ENCODE data around the gene DAAM1.

Gene DAAM1

GRCh38 chr14:59187802-59188460 is 536 bp upstream of the DAAM1 start:
- Histone ChIP-seq H3K9me3 (replicated peaks; ENCODE audit: low read length) (no peaks in the 10 kb centered on the region), H3K4me3 (ENCODE audit: low read length) (peak overlapping the region; percentile 98)

GRCh38 chr14:59189091-59189785 is 771 bp downstream of the DAAM1 start:
- Histone ChIP-seq H3K4me2 (ENCODE audit: low read length) (peak overlapping the region; percentile 99), H3K4me3 (ENCODE audit: low read length) (peak overlapping the region; percentile 98), H3K9ac (ENCODE audit: low read depth, low read length) (peak overlapping the region; percentile 83), H3K9me3 (replicated peaks; ENCODE audit: low read length) (no peaks in the 10 kb centered on the region), H3K36me3 (ENCODE audit: insufficient read depth, low read length) (no peaks in the 10 kb centered on the region), H3K27me3 (ENCODE audit: control insufficient read depth, insufficient read depth, low read length) (peaks cover 29% of the 10 kb centered on the region), H3K4me1 (ENCODE audit: control insufficient read depth, insufficient read depth, low read length) (peaks cover 11% of the 10 kb centered on the region)

More at GRCh38 chr14:59187802-59188460, 536 bp upstream of the DAAM1 start:
- Histone ChIP-seq H3K4me2 (ENCODE audit: low read length) (peak overlapping the region; percentile 100), H3K36me3 (ENCODE audit: insufficient read depth, low read length) (no peaks in the 10 kb centered on the region), H3K27me3 (ENCODE audit: control insufficient read depth, insufficient read depth, low read length) (peaks cover 36% of the 10 kb centered on the region), H3K4me1 (ENCODE audit: control insufficient read depth, insufficient read depth, low read length) (peaks cover 11% of the 10 kb centered on the region), H3K9ac (ENCODE audit: low read depth, low read length) (peak overlapping the region; percentile 79)

- Histone ChIP-seq H3K4me3 (ENCODE audit: low read length) (peak overlapping the region; percentile 98), H3K36me3 (ENCODE audit: insufficient read depth, low read length) (no peaks in the 10 kb centered on the region), H3K4me2 (ENCODE audit: low read length) (peak overlapping the region; percentile 99), H3K9me3 (replicated peaks; ENCODE audit: low read length) (no peaks in the 10 kb centered on the region), H3K27me3 (ENCODE audit: control insufficient read depth, insufficient read depth, low read length) (peaks cover 23% of the 10 kb centered on the region), H3K4me1 (ENCODE audit: control insufficient read depth, insufficient read depth, low read length) (peaks cover 11% of the 10 kb centered on the region), H3K9ac (ENCODE audit: low read depth, low read length) (peak overlapping the region; percentile 83)
Observed at GRCh38 chr14:59189786-59190368, 1.4 kb downstream of the DAAM1 start.

DNA sequence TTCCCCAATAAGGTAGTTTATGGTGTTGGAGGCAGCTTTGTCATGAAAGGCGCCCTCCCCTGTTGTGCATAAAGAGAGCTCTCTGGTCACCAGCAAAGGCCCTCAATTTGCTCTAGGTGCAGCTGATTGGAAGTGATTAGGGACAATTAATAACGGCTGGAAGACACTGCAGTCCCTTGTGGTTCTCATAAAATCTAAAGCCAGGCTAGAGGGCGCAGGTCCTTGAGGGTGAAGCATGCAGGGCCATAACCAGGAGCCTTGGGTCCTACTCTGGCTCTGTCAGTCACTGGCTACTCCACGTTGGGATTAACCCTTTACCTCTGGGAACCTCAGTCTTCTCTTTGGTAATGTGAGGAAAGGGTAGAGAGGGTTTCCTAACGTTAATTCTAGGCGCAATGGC is 1.9 kb downstream of the DAAM1 start:
- Histone ChIP-seq H3K9ac (ENCODE audit: low read depth, low read length) (peak overlapping the region; percentile 83), H3K27me3 (ENCODE audit: control insufficient read depth, insufficient read depth, low read length) (peaks cover 18% of the 10 kb centered on the region), H3K4me3 (ENCODE audit: low read length) (peak overlapping the region; percentile 98), H3K36me3 (ENCODE audit: insufficient read depth, low read length) (no peaks in the 10 kb centered on the region), H3K4me1 (ENCODE audit: control insufficient read depth, insufficient read depth, low read length) (peaks cover 11% of the 10 kb centered on the region), H3K4me2 (ENCODE audit: low read length) (peak overlapping the region; percentile 99), H3K9me3 (replicated peaks; ENCODE audit: low read length) (no peaks in the 10 kb centered on the region)

- no peaks in the 10 kb centered on the region for H3K9me3 ChIP-seq (replicated peaks; ENCODE audit: low read length)
- no peak overlapping the region for H3K9ac ChIP-seq (ENCODE audit: low read depth, low read length)
- H3K36me3 ChIP-seq (ENCODE audit: insufficient read depth, low read length), result no peaks in the 10 kb centered on the region
- H3K4me3 ChIP-seq (ENCODE audit: low read length), result no peak overlapping the region
- H3K4me1 ChIP-seq (ENCODE audit: control insufficient read depth, insufficient read depth, low read length), result peaks cover 5% of the 10 kb centered on the region
- no peaks in the 10 kb centered on the region for H3K27me3 ChIP-seq (ENCODE audit: control insufficient read depth, insufficient read depth, low read length)
- no peak overlapping the region for H3K4me2 ChIP-seq (ENCODE audit: low read length)
Observed at GRCh38 chr14:59195912-59196311, 7.4 kb downstream of the DAAM1 start.

DNA sequence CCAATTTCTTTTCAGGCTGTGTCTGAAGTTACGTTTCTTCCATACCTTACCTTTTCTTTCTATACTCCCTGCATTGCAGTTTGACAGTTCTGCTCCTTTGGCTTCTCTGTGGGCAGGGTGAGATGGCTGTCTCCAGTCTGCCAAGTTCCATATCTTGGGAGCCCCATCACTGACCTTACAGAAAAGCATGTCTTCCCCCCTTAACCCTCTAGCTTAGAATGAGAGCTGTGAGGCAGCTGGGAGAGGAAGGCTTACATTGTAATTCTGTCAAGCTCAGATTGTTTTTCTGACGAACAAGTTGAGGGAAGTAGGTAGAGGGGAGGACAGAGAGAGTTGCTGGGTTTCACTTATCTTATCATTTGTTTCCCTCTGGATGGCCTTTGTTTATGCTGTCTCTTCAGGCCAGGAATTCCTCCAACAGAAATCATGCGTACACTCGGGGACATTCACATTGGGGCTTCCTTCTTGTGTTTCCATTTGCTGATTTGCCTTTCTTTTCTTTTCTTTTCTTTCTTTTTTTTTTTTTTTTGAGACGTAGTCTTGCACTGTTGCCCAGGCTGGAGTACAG is 9.3 kb downstream of the DAAM1 start:
- Histone ChIP-seq H3K4me2 (ENCODE audit: low read length) (no peak overlapping the region), H3K27me3 (ENCODE audit: control insufficient read depth, insufficient read depth, low read length) (no peaks in the 10 kb centered on the region), H3K9ac (ENCODE audit: low read depth, low read length) (no peak overlapping the region), H3K4me3 (ENCODE audit: low read length) (no peak overlapping the region), H3K9me3 (replicated peaks; ENCODE audit: low read length) (no peaks in the 10 kb centered on the region), H3K4me1 (ENCODE audit: control insufficient read depth, insufficient read depth, low read length) (peaks cover 5% of the 10 kb centered on the region), H3K36me3 (ENCODE audit: insufficient read depth, low read length) (no peaks in the 10 kb centered on the region)

DNA sequence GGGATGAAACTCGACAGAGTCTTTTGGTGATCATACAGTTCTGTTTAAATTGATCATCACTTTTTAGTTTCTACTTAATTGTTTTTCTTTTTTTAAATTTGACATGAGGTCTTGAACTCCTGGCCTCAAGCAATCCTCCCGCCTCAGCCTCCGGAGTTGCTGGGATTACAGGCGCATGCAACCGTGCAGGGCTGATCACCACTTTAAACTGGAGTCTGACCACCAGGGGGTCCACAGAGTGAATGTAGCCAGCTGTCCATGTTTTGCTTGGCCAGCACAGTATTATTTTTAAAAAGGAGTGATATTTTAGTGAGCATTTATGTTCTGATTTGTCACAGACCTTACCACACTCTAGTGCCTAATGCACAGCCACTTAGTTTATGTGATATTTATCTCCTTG is 10.7 kb downstream of the DAAM1 start:
- Histone ChIP-seq H3K36me3 (ENCODE audit: insufficient read depth, low read length) (no peaks in the 10 kb centered on the region), H3K9ac (ENCODE audit: low read depth, low read length) (no peak overlapping the region), H3K9me3 (replicated peaks; ENCODE audit: low read length) (no peaks in the 10 kb centered on the region), H3K4me2 (ENCODE audit: low read length) (no peak overlapping the region), H3K4me1 (ENCODE audit: control insufficient read depth, insufficient read depth, low read length) (peaks cover 5% of the 10 kb centered on the region), H3K4me3 (ENCODE audit: low read length) (no peak overlapping the region), H3K27me3 (ENCODE audit: control insufficient read depth, insufficient read depth, low read length) (no peaks in the 10 kb centered on the region)

DNA sequence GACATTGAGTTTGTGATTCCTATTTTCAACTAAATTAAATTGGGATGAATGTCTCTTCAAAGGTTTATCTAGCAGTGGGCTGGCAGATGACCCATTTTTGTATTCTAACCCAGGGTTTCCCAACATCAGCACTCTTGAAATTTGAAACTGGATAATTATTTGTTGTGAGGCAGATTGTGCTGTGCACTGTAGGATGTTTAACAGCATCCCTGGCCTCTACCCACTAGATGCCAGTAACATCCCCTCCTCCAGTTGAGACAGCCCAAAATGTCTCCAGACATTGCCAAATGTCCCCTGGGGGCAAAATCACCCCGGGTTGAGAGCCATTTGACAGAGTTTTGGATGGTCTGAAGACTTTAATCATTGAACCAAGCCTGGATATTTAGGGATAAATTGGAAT is 11.1 kb downstream of the DAAM1 start:
- no peaks in the 10 kb centered on the region for H3K9me3 ChIP-seq (replicated peaks; ENCODE audit: low read length)
- no peaks in the 10 kb centered on the region for H3K27me3 ChIP-seq (ENCODE audit: control insufficient read depth, insufficient read depth, low read length)
- peaks cover 5% of the 10 kb centered on the region for H3K4me1 ChIP-seq (ENCODE audit: control insufficient read depth, insufficient read depth, low read length)
- no peak overlapping the region for H3K9ac ChIP-seq (ENCODE audit: low read depth, low read length)
- no peaks in the 10 kb centered on the region for H3K36me3 ChIP-seq (ENCODE audit: insufficient read depth, low read length)
- no peak overlapping the region for H3K4me2 ChIP-seq (ENCODE audit: low read length)
- H3K4me3 ChIP-seq (ENCODE audit: low read length), result no peak overlapping the region

- H3K9me3 ChIP-seq (replicated peaks; ENCODE audit: low read length), result no peaks in the 10 kb centered on the region
- peaks cover 5% of the 10 kb centered on the region for H3K4me1 ChIP-seq (ENCODE audit: control insufficient read depth, insufficient read depth, low read length)
- H3K36me3 ChIP-seq (ENCODE audit: insufficient read depth, low read length), result no peaks in the 10 kb centered on the region
- H3K27me3 ChIP-seq (ENCODE audit: control insufficient read depth, insufficient read depth, low read length), result no peaks in the 10 kb centered on the region
- no peak overlapping the region for H3K4me3 ChIP-seq (ENCODE audit: low read length)
- no peak overlapping the region for H3K4me2 ChIP-seq (ENCODE audit: low read length)
- H3K9ac ChIP-seq (ENCODE audit: low read depth, low read length), result no peak overlapping the region
Observed at GRCh38 chr14:59200195-59200594, 11.7 kb downstream of the DAAM1 start.

GRCh38 chr14:59202031-59202430 is 13.6 kb downstream of the DAAM1 start:
- H3K9ac ChIP-seq (ENCODE audit: low read depth, low read length), result no peak overlapping the region
- H3K4me2 ChIP-seq (ENCODE audit: low read length), result no peak overlapping the region
- no peaks in the 10 kb centered on the region for H3K36me3 ChIP-seq (ENCODE audit: insufficient read depth, low read length)
- no peaks in the 10 kb centered on the region for H3K9me3 ChIP-seq (replicated peaks; ENCODE audit: low read length)
- no peak overlapping the region for H3K4me3 ChIP-seq (ENCODE audit: low read length)
- H3K27me3 ChIP-seq (ENCODE audit: control insufficient read depth, insufficient read depth, low read length), result no peaks in the 10 kb centered on the region
- H3K4me1 ChIP-seq (ENCODE audit: control insufficient read depth, insufficient read depth, low read length), result peaks cover 5% of the 10 kb centered on the region

GRCh38 chr14:59204305-59204704 is 15.8 kb downstream of the DAAM1 start:
- Histone ChIP-seq H3K4me3 (ENCODE audit: low read length) (no peak overlapping the region), H3K9me3 (replicated peaks; ENCODE audit: low read length) (no peaks in the 10 kb centered on the region), H3K27me3 (ENCODE audit: control insufficient read depth, insufficient read depth, low read length) (no peaks in the 10 kb centered on the region), H3K36me3 (ENCODE audit: insufficient read depth, low read length) (no peaks in the 10 kb centered on the region), H3K4me1 (ENCODE audit: control insufficient read depth, insufficient read depth, low read length) (peaks cover 5% of the 10 kb centered on the region), H3K9ac (ENCODE audit: low read depth, low read length) (no peak overlapping the region), H3K4me2 (ENCODE audit: low read length) (no peak overlapping the region)

Data from skeletal muscle satellite cell (primary cell).